NCI-H187 (cell line): ENCODE measurements around the gene RBM42.

Experiments used
- DNase-seq, 2 experiments: peaks; one replicate each; lab custom pipeline; 2025; lab: John Stamatoyannopoulos, UW

RBM42 gene

GRCh38 chr19:35620001-35620400, 8.8 kb upstream of the RBM42 start:
- DNase-seq = no peak

DNA sequence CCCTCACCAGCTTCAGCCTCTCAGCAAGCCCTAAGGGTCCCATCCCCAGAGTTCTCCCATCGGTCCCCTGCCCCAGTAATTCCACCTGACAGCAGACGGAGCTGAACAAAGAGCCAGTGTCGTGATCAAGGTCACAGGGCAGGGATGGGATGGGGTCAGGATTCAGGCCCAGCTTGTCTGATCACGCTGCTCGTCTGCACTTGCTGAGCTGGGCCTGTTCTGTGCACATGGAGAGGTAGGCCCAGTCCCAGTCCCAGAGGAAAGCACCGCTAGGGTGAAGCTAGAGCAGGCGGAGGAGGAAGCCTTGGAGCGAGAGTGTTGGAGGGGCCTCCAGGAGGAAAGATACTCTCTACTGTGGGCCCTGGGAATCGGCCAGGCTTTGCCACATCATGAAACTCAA, 7.1 kb upstream of the RBM42 start:
- DNase-seq = no peak

- DNase-seq = no peak
Measured at GRCh38 chr19:35622750-35623149, 6.1 kb upstream of the RBM42 start.

DNA sequence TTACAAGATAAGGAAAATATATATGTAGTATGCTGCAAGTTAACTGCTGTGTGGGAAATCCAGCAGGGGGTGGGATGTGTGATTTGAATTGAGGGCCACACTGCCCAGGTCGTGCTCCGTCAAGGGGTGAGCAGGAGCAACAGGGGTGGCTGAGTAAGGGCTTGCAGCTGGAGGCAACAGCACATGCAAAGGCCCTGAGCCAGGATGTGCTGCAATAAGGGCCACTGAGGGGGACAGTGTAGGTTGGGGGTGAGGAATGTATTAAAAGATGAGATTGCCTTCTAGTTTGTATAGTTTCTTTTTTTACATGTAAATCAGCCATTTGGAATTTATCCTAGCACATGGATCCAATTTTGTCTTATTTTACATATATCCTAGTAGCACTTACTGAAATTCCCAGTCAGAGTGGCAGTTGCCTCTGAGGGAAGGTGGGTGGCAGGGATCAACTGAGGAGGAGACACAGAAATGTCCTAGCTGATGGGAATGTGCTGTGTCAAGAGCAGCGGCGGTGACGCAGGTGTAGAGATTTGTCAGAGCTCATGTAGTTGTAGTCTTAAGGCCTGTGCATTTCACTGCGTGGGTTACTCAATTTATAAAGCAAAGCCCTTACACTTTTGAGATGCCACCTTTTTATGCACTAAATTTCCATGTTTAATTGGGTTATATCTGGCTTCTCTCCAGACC, 5.4 kb upstream of the RBM42 start:
- no peak for DNase-seq

GRCh38 chr19:35628264-35628564, 622 bp upstream of the RBM42 start:
- DNase-seq = no peak

DNA sequence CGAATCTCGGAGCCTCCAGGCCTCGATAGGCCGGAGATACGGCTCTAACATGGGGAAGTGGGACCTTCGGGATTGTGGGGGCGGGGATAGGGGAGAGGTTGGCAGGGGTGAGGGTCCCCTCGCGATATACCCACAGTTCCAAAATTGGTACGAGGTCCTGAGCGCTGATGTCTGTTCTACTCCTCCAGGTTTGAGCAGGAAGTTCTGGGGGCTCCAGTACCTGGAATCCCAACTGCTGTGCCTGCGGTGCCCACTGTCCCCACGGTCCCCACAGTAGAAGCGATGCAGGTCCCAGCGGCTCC, 447 bp downstream of the RBM42 start:
- DNase-seq = no peak

GRCh38 chr19:35633727-35634440, 5.0 kb downstream of the RBM42 start:
- no peak for DNase-seq

DNA sequence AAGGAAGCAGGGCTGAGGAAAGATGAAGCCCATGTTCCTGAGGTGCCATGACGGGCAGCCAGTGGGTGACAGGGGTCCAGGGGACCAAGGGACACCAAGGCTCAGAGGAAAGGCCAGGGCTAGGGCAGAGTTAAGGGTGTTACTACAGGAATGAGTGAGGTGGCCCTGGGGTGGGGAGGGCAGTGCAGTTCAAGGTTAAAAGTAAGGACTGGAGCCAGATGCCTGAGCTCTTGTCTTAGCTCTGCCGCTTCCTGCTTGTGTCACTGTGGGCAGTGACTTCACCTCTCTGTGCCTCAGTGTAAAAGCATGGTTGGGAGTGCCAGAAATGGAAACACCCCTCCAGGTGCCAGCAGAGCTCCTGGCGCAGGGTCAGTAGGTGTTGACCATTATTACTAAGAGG, 7.8 kb downstream of the RBM42 start:
- no peak for DNase-seq

DNA sequence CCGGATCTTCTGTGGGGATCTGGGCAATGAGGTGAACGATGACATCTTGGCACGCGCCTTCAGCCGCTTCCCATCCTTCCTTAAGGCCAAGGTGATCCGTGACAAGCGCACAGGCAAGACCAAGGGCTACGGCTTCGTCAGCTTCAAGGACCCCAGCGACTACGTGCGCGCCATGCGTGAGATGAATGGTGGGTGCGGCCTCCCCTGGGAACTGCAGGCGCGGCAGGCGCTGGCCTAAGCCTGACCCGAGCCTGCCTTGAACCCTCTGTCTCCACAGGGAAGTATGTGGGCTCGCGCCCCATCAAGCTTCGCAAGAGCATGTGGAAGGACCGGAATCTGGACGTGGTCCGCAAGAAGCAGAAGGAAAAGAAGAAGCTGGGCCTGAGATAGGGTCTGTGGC, 8.3 kb downstream of the RBM42 start:
- DNase-seq = no peak

DNA sequence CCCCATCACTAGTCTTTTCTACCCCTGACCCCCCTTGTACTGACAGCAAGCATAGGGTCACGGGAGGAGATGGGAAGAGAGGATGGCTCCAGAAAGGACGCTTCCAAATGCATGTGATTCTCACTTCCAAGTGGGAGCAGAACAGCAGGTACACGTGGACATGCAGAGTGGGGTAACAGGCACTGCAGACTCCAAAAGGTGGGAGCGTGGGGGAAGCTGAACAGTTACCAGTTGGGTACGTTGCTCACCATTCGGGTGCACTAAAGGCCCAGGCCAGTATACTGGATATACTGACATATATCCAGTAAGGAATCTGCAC, 10.4 kb downstream of the RBM42 start:
- DNase-seq = no peak

GRCh38 chr19:35639863-35640262, 11.0 kb downstream of the RBM42 start:
- DNase-seq = no peak

DNA sequence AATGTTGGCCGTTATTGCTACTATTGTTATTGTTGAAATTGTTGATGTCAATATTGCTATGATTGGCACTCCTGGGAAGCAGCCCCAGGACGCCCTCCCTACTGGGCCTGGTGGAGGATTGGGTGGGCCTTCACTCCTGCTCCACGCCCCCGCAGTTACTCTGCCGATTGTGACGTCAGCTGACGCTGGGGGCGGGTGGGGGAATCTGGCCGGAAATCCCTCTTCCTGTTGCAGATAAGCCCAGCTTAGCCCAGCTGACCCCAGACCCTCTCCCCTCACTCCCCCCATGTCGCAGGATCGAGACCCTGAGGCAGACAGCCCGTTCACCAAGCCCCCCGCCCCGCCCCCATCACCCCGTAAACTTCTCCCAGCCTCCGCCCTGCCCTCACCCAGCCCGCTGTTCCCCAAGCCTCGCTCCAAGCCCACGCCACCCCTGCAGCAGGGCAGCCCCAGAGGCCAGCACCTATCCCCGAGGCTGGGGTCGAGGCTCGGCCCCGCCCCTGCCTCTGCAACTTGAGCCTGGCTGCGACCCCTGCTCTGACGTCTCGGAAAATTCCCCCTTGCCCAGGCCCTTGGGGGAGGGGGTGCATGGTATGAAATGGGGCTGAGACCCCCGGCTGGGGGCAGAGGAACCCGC, 12.8 kb downstream of the RBM42 start, which contains the start of gene ETV2:
Gene ETV2 (plus strand): TSS at position 231 of the 637 bp plus-strand sequence. CDS start 716 bp downstream, outside the sequence.
- no peak for DNase-seq

DNA sequence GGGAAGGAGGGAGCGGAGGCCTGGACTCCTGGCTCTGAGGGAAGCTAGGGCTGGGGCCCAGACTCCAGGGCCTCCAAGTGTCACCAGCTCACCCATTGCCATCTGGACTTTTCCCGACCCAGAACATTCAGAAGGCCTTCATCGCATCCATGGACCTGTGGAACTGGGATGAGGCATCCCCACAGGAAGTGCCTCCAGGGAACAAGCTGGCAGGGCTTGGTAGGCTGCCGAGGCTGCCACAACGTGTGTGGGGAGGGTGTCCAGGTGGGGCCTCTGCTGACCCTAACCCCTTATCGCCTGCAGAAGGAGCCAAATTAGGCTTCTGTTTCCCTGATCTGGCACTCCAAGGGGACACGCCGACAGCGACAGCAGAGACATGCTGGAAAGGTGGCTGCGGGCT, 13.5 kb downstream of the RBM42 start:
- no peak for DNase-seq

DNA sequence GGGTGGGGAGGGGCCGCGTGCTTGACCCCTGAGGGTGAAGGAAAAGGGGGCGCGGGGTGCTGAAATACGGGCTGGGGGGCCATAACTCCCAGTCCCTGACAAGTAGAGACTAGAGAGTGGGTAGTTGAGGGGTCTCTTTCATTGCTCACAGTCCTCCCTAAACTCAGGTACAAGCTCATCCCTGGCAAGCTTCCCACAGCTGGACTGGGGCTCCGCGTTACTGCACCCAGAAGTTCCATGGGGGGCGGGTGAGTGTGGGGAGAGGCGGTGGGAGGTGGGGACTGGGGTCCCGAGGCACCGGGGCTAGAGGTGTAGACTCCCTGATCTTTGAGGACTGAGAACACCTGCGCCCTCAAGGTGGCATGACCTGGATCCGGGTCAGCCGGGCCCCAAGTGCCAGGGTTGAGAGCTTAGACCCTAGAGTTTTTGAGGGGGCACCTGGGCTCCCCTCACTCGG, 14.0 kb downstream of the RBM42 start:
- DNase-seq = no peak

DNA sequence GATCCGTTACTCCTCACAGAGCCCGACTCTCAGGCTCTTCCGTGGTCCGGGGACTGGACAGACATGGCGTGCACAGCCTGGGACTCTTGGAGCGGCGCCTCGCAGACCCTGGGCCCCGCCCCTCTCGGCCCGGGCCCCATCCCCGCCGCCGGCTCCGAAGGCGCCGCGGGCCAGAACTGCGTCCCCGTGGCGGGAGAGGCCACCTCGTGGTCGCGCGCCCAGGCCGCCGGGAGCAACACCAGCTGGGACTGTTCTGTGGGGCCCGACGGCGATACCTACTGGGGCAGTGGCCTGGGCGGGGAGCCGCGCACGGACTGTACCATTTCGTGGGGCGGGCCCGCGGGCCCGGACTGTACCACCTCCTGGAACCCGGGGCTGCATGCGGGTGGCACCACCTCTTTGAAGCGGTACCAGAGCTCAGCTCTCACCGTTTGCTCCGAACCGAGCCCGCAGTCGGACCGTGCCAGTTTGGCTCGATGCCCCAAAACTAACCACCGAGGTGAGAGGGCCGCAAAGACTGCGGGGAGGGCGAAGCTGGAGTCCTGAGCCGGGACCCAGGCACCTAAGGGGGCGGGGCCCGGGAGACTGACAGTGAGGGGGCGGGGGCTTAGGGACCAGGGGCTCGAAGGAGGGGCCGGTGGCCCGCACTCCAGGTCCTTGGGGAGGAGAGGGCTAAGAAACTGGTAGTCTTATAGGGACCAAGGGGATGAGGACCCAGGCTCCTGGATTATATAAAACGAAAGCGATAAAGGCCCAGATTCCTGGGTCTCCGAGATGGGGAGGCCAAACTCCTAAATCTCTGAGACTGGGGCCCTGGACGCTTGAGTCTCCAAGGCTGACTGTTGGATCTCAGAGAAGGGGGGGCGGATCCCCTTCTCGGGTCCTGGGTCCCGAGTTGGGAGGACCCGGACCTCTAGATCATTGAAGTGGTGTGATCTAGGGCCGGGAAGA, 14.7 kb downstream of the RBM42 start:
- peak; percentile 86 to 91 for DNase-seq

GRCh38 chr19:35644206-35644986, 15.6 kb downstream of the RBM42 start:
- peak; percentile 86 to 98 for DNase-seq

DNA sequence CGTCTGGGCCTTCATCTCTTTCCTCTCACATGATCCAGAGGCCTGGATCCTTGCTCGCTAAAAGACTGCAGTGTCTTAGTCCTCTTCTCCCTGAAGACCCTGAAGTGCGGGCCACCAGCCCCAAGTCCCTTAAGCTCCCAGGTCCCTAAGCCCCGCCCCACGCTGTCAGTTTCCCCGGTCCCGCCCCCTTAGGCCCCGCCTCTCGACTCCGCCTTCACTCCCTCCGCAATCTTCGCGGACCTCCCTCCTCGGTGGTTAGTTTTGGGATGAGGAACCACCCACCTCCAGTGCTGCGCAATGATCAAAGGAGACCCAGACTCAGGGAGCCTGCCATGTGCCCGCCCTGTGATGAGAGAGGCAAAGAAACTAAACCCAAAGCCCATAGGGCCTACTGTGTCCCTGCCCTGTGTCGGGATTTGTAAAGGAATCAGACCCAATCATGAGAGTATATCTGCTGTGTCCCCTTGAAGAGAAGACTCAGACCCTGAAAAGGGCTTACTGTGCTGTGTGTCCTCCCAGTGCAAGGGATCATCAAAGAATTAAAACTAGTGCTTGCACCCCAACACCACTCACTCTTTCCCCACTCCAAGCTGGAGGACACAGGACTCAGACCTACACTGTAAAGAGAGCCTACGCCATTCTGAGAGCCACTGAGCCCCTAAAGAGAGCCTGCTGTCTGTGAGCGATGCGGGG, 16.3 kb downstream of the RBM42 start:
- DNase-seq = peak; percentile 8 to 55

- no peak for DNase-seq
Measured at GRCh38 chr19:35645680-35646511, 17.1 kb downstream of the RBM42 start.

GRCh38 chr19:35648017-35648961, 19.5 kb downstream of the RBM42 start, which contains the start of gene COX6B1:
Gene COX6B1 (plus strand): TSS chr19:35648323. CDS start chr19:35651244, 2,921 bp downstream.
- peak; percentile 86 to 96 for DNase-seq
